Mesenteric fat pad (tissue), 1 donor: Measurements from ENCODE around the gene TMPRSS5. TPM values are rescaled to one million over a fixed set of nuclear protein-coding genes. Genes with fewer than 3 reads are reported as not detected.
"Not testable (repeated sequence)": the region's sequence is repeated elsewhere in the genome, so short reads cannot be mapped to it uniquely, and the experiment has no call there.

Source experiments
- DNase-seq: peaks from one replicate; pipeline ENCODE4 v3.0.0-alpha.2; 2020; ENCODE audit warnings: low spot score
- long read RNA-seq: library from polyadenylated mRNA; unstranded; transcript quantifications from one replicate; pipeline ENCODE4 v2.0.0, GENCODE V29; 2020
- total RNA-seq: library from RNA; stranded (reverse); fragmentation: NEBNext Ultra II Directional; extraction: Animal tissue kit (Norgen Biotek cat#: 25700); gene quantifications from one replicate; pipeline ENCODE4 v1.2.1, GENCODE V29; 2021
- donor health status: DM: yes; HTN: yes; CAD: no.

The TMPRSS5 gene
- total RNA-seq: 0.80 TPM
- long read RNA-seq: 0 reads

GRCh38 chr11:113705871-113706655 lies at the start of gene TMPRSS5:
Gene TMPRSS5 (minus strand): TSS chr11:113706308. CDS start chr11:113706224, 84 bp downstream.
- no peak for DNase-seq

GRCh38 chr11:113752932-113753331 lies 46.8 kb upstream of the TMPRSS5 start:
- DNase-seq: no peak

GRCh38 chr11:113736323-113736722 lies 30.2 kb upstream of the TMPRSS5 start:
- no peak for DNase-seq

- no peak for DNase-seq
These were observed 26.0 kb upstream of the TMPRSS5 start for GRCh38 chr11:113732092-113732491.

- DNase-seq: no peak
These were observed 25.0 kb upstream of the TMPRSS5 start for GRCh38 chr11:113730887-113731726.

- no peak for DNase-seq
These were observed 23.3 kb upstream of the TMPRSS5 start for GRCh38 chr11:113729456-113729855.

- no peak for DNase-seq
These were observed 22.7 kb upstream of the TMPRSS5 start for GRCh38 chr11:113728814-113729213.

- DNase-seq: no peak
These were observed 19.8 kb upstream of the TMPRSS5 start for GRCh38 chr11:113725913-113726312.

- no peak for DNase-seq
These were observed 19.3 kb upstream of the TMPRSS5 start for GRCh38 chr11:113725407-113725806.

GRCh38 chr11:113724778-113725177 lies 18.7 kb upstream of the TMPRSS5 start:
- DNase-seq: no peak

- DNase-seq: no peak
These were observed 17.7 kb upstream of the TMPRSS5 start for GRCh38 chr11:113723787-113724186.

- DNase-seq: no peak
These were observed 16.8 kb upstream of the TMPRSS5 start for GRCh38 chr11:113722934-113723333.

GRCh38 chr11:113722221-113722620 lies 16.1 kb upstream of the TMPRSS5 start:
- no peak for DNase-seq

GRCh38 chr11:113721462-113722066 lies 15.5 kb upstream of the TMPRSS5 start:
- DNase-seq: no peak

- DNase-seq: not testable (repeated sequence)
These were observed 14.4 kb upstream of the TMPRSS5 start for GRCh38 chr11:113720478-113720877.

- no peak for DNase-seq
These were observed 9.9 kb upstream of the TMPRSS5 start for GRCh38 chr11:113715882-113716625.

GRCh38 chr11:113715273-113715672 lies 9.2 kb upstream of the TMPRSS5 start:
- DNase-seq: no peak

GRCh38 chr11:113710989-113711388 lies 4.9 kb upstream of the TMPRSS5 start:
- DNase-seq: no peak

- DNase-seq: not testable (repeated sequence)
These were observed 2.6 kb downstream of the TMPRSS5 start for GRCh38 chr11:113703551-113703950.

- no peak for DNase-seq
These were observed 4.6 kb downstream of the TMPRSS5 start for GRCh38 chr11:113701491-113701890.

GRCh38 chr11:113698515-113698914 lies 7.6 kb downstream of the TMPRSS5 start:
- no peak for DNase-seq
